ENCODE data around the gene RBM33.

RBM33 gene

DNA sequence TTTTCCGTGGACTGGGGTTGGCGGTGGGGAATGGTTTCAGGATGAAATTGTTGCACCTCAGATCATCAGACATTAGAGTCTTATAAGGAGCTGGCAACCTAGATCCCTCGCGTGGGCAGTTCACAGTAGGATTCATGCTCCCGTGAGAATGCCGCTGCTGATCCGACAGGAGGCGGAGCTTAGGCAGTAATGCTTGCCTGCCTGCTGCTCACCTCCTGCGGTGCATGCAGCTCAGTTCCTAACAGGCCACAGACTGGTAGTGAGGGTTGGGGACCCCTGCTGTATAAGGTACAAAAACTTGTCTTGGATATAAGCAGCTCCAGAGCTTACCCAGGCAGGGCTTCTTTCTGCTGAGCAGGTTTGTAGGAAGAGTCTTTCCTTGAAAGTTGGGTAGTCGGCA lies 113.9 kb downstream of the RBM33 start:
- Histone ChIP-seq H2AFZ (ENCODE audit: low read length, unreplicated experiment) (no peak overlapping the region), H3K36me3 (ENCODE audit: insufficient read depth, low read length) (peaks cover 28% of the 10 kb centered on the region), H3K27me3 (ENCODE audit: insufficient read depth, low read length) (no peaks in the 10 kb centered on the region), H3K79me2 (ENCODE audit: control insufficient read depth, insufficient read depth, low read length, unreplicated experiment) (peaks cover 63% of the 10 kb centered on the region), H3K4me3 (ENCODE audit: low read depth, low read length) (no peak overlapping the region), H3K4me1 (ENCODE audit: control insufficient read depth, insufficient read depth, low read length, unreplicated experiment) (no peaks in the 10 kb centered on the region), H3K27ac (ENCODE audit: low read depth, low read length) (no peak overlapping the region)

DNA sequence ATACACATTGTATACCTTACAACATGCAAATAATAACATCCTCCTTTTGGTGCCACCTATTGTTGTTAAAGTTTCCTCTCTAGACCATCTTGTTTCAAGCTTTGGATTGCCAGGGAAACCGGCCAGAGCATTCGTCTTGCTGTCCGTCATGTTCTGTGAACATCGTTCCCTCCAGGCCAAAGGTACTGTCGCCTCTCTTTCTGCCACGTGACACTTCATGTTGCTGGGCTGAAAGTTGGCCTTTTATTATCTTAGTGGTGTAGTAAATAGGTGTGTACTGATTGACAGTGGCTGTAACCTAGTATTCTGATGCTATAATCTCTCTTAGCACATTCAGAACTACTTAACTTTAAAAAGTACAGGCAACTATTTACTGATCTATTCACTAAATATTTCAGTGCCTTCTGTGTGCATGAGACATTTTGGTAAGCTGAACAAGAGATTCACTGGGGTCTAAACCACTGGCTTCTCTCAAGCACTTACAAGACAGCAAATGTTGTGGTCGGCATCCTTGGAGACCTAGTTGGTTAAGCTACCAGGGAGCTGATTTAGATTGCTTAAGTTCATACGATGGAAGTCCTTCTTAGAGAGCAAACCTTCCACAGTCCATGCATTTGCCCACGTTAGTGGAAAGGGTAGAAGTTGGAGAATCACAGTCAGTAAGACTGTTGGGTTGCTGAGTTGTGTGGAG lies 115.4 kb downstream of the RBM33 start:
- H3K4me3 ChIP-seq (ENCODE audit: low read depth, low read length) = no peak overlapping the region
- H3K36me3 ChIP-seq (ENCODE audit: insufficient read depth, low read length) = peaks cover 28% of the 10 kb centered on the region
- H3K4me1 ChIP-seq (ENCODE audit: control insufficient read depth, insufficient read depth, low read length, unreplicated experiment) = no peaks in the 10 kb centered on the region
- H3K27me3 ChIP-seq (ENCODE audit: insufficient read depth, low read length) = no peaks in the 10 kb centered on the region
- peaks cover 49% of the 10 kb centered on the region for H3K79me2 ChIP-seq (ENCODE audit: control insufficient read depth, insufficient read depth, low read length, unreplicated experiment)
- no peak overlapping the region for H2AFZ ChIP-seq (ENCODE audit: low read length, unreplicated experiment)
- H3K27ac ChIP-seq (ENCODE audit: low read depth, low read length) = no peak overlapping the region

DNA sequence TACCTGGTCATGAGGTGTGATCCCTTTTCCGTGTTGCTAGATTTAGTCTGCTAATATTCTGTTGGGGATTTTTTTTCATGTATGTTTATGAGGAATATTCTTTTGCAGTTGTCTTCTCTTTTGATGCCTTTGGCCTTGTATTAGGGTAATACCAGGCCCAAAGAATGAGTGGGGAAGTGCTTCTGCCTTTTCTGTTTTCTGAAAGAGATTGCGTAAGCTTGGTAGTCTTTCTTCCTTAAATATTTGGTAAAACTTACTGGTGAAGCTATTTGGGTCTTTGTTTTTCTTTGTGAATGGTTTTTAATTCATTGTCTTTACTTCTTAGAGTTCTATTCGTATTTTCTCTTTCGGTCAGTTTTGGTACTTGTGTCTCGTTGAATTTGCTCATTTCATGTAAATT lies 116.7 kb downstream of the RBM33 start:
- Histone ChIP-seq H3K27ac (ENCODE audit: low read depth, low read length) (no peak overlapping the region), H3K79me2 (ENCODE audit: control insufficient read depth, insufficient read depth, low read length, unreplicated experiment) (peaks cover 44% of the 10 kb centered on the region)

DNA sequence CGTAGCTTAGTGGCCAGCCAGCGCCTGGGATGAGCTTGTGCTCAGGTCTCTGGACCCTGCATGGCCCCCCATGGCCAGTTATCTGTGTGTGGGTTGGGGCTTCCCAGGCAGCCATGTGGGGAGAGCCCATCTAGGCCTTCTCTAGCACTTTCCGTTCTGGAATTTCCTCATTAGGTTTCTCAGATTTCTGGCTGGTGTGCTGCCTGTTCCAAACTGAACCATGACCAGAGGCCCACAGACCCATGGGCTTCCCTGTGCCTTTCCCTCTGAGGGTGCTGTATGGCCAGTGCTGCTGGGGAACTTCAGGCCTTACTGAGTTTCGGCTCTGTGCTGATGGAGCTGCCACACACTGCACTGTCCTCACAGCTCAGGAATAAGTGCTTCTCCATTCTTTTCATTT lies 117.6 kb downstream of the RBM33 start:
- Histone ChIP-seq H3K36me3 (ENCODE audit: insufficient read depth, low read length) (peaks cover 15% of the 10 kb centered on the region), H3K27ac (ENCODE audit: low read depth, low read length) (no peak overlapping the region), H2AFZ (ENCODE audit: low read length, unreplicated experiment) (no peak overlapping the region), H3K4me3 (ENCODE audit: low read depth, low read length) (no peak overlapping the region), H3K79me2 (ENCODE audit: control insufficient read depth, insufficient read depth, low read length, unreplicated experiment) (peaks cover 37% of the 10 kb centered on the region), H3K4me1 (ENCODE audit: control insufficient read depth, insufficient read depth, low read length, unreplicated experiment) (no peaks in the 10 kb centered on the region), H3K27me3 (ENCODE audit: insufficient read depth, low read length) (no peaks in the 10 kb centered on the region)

More for the DNA sequence above, 116.7 kb downstream of the RBM33 start:
- Histone ChIP-seq H2AFZ (ENCODE audit: low read length, unreplicated experiment) (no peak overlapping the region), H3K4me1 (ENCODE audit: control insufficient read depth, insufficient read depth, low read length, unreplicated experiment) (no peaks in the 10 kb centered on the region), H3K4me3 (ENCODE audit: low read depth, low read length) (no peak overlapping the region), H3K36me3 (ENCODE audit: insufficient read depth, low read length) (peaks cover 23% of the 10 kb centered on the region), H3K27me3 (ENCODE audit: insufficient read depth, low read length) (no peaks in the 10 kb centered on the region)

DNA sequence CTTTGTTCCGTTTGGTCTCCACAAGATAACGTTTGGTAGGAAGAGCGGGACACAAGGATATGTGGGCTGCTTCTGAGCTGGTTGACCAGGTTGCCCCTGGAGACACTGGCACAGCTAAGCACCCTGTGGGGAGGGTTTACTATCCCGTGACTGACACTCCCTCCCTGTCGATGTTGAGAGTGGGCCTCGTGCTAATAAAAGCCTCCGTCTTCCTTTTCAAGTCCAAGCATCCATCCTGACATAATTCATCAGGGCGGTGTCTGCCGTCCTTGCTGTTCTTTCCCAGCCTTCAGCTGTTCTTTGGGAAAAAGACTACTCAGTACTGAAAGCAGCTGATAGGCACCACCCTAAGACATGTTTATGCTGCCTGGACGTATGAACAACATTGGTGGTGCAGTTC lies 118.2 kb downstream of the RBM33 start:
- H2AFZ ChIP-seq (ENCODE audit: low read length, unreplicated experiment) = no peak overlapping the region
- peaks cover 14% of the 10 kb centered on the region for H3K36me3 ChIP-seq (ENCODE audit: insufficient read depth, low read length)
- no peak overlapping the region for H3K27ac ChIP-seq (ENCODE audit: low read depth, low read length)
- H3K79me2 ChIP-seq (ENCODE audit: control insufficient read depth, insufficient read depth, low read length, unreplicated experiment) = peaks cover 36% of the 10 kb centered on the region
- H3K27me3 ChIP-seq (ENCODE audit: insufficient read depth, low read length) = no peaks in the 10 kb centered on the region
- no peak overlapping the region for H3K4me3 ChIP-seq (ENCODE audit: low read depth, low read length)
- no peaks in the 10 kb centered on the region for H3K4me1 ChIP-seq (ENCODE audit: control insufficient read depth, insufficient read depth, low read length, unreplicated experiment)

DNA sequence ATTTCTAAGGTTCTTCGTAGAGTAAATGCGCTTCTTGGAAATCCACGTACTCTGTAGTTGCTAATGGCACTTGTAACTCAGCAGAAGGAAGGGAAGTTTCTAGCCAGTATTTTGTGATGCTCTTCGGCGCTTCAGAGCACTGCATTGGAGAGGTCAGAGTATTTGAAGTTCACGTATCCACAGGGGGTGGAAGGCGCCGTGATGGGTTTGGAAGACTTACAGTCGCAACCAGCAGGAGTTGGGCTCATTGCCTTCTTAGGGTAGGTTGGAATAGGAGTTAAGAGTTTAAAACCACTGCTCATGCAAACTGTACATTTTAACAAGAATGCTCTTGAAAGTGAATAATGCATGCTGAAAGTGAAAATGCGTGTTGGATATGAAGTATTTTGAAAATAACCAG lies 118.7 kb downstream of the RBM33 start:
- H3K4me3 ChIP-seq (ENCODE audit: low read depth, low read length) = no peak overlapping the region
- H3K4me1 ChIP-seq (ENCODE audit: control insufficient read depth, insufficient read depth, low read length, unreplicated experiment) = no peaks in the 10 kb centered on the region
- H3K27me3 ChIP-seq (ENCODE audit: insufficient read depth, low read length) = no peaks in the 10 kb centered on the region
- H3K79me2 ChIP-seq (ENCODE audit: control insufficient read depth, insufficient read depth, low read length, unreplicated experiment) = peaks cover 33% of the 10 kb centered on the region
- H3K27ac ChIP-seq (ENCODE audit: low read depth, low read length) = no peak overlapping the region
- H2AFZ ChIP-seq (ENCODE audit: low read length, unreplicated experiment) = no peak overlapping the region
- H3K36me3 ChIP-seq (ENCODE audit: insufficient read depth, low read length) = peaks cover 10% of the 10 kb centered on the region

DNA sequence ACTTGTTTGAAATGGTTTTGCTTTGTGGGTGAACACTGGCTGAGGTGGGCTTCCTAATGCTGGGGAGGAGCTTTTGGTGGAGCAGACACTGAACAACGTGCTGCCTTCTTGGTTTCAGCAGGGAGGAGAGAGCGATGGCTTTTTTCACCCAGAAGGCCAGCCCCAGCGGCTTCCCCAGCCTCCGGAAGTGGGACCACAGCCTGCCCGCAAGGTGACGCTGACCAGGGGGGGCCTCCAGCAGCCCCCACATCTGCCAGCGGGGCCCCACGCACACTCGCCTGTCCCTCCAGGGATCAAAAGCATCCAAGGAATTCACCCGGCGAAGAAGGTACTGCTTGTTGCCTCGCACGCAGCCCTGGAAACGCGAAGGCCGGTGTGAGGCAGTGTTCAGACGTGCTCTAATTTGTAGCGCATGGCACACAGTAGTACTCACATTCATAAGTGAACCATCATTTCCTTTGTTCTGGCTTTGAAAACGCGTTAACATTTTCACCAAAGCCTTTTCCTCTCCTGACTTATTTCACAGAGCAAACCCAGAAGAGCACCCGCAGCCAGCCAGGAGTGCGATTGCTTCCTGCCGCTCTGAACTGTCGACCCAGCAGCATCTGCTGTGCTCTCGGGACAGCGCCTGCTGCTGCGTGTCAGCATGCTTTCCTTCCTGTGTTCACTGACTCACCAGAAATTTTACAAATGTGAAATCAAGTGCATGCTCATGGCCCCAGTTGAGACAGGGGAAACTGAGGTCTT lies 119.4 kb downstream of the RBM33 start:
- no peak overlapping the region for H3K4me3 ChIP-seq (ENCODE audit: low read depth, low read length)

DNA sequence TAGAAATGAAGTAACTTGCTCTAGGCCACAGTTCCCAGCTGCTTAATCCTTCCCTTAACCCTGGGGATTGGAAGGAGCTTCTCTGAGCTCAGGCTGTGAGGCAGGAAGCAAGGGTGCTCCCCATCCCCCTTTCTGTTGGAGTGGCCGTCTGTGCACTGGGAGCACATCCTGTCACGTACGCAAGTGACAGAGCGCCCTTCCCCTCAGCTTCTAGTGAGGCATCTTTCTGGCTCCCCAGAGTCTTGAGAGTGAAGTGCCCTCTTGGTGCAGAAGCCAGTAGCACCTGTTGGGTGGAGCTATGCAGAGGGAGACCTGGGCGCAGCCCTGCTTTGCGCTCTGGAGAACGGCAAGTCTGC lies 120.0 kb downstream of the RBM33 start:
- Histone ChIP-seq H3K27ac (ENCODE audit: low read depth, low read length) (no peak overlapping the region), H3K4me3 (ENCODE audit: low read depth, low read length) (no peak overlapping the region), H3K36me3 (ENCODE audit: insufficient read depth, low read length) (peaks cover 9% of the 10 kb centered on the region), H3K27me3 (ENCODE audit: insufficient read depth, low read length) (no peaks in the 10 kb centered on the region), H3K79me2 (ENCODE audit: control insufficient read depth, insufficient read depth, low read length, unreplicated experiment) (peaks cover 27% of the 10 kb centered on the region), H3K4me1 (ENCODE audit: control insufficient read depth, insufficient read depth, low read length, unreplicated experiment) (no peaks in the 10 kb centered on the region), H2AFZ (ENCODE audit: low read length, unreplicated experiment) (no peak overlapping the region)

More for the DNA sequence above, 119.4 kb downstream of the RBM33 start:
- Histone ChIP-seq H3K79me2 (ENCODE audit: control insufficient read depth, insufficient read depth, low read length, unreplicated experiment) (peaks cover 28% of the 10 kb centered on the region), H3K4me1 (ENCODE audit: control insufficient read depth, insufficient read depth, low read length, unreplicated experiment) (no peaks in the 10 kb centered on the region), H3K27ac (ENCODE audit: low read depth, low read length) (no peak overlapping the region), H3K27me3 (ENCODE audit: insufficient read depth, low read length) (no peaks in the 10 kb centered on the region), H3K36me3 (ENCODE audit: insufficient read depth, low read length) (peaks cover 9% of the 10 kb centered on the region), H2AFZ (ENCODE audit: low read length, unreplicated experiment) (no peak overlapping the region)

DNA sequence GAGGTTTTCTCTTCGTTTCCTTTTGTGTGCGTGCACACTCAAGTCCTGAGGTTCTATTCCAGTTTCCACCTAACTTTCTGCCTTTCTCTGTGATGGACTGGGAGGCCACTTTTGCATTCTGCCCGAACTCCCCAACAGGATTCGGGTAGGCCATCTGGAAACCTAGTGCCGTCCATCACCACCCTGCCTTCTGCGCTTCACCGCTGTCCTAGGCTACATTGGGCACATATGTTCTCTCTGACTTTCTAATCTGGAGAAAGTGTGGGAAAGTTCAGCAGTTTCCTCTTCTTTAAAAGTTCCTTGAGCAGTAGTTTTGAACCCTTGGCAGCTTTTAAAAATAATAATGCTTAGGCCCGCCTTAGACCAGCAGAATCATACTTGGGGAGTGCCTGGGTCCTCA lies 121.0 kb downstream of the RBM33 start:
- Histone ChIP-seq H3K36me3 (ENCODE audit: insufficient read depth, low read length) (peaks cover 12% of the 10 kb centered on the region; the same call in 1 of the 2 replicates), H3K27ac (ENCODE audit: low read depth, low read length) (no peak overlapping the region), H3K4me1 (ENCODE audit: control insufficient read depth, insufficient read depth, low read length, unreplicated experiment) (no peaks in the 10 kb centered on the region), H2AFZ (ENCODE audit: low read length, unreplicated experiment) (no peak overlapping the region), H3K27me3 (ENCODE audit: insufficient read depth, low read length) (no peaks in the 10 kb centered on the region), H3K4me3 (ENCODE audit: low read depth, low read length) (no peak overlapping the region), H3K79me2 (ENCODE audit: control insufficient read depth, insufficient read depth, low read length, unreplicated experiment) (peaks cover 19% of the 10 kb centered on the region)

DNA sequence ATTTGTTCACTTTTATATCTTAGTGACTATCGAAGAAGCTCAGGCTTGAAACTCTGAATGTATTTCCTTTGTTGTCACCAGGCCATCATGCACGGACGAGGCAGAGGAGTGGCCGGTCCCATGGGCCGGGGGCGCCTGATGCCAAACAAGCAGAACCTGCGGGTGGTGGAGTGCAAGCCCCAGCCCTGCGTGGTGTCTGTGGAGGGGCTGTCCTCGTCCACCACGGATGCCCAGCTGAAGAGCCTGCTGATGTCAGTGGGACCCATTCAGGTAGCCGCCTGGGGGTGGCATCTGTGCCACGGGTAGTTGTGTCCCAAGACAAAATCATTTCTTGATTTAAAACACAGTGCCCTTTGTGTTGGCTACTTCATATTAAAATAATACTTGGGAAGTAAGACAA lies 121.9 kb downstream of the RBM33 start:
- Histone ChIP-seq H3K4me3 (ENCODE audit: low read depth, low read length) (no peak overlapping the region), H3K4me1 (ENCODE audit: control insufficient read depth, insufficient read depth, low read length, unreplicated experiment) (no peaks in the 10 kb centered on the region), H3K27me3 (ENCODE audit: insufficient read depth, low read length) (no peaks in the 10 kb centered on the region), H3K27ac (ENCODE audit: low read depth, low read length) (no peak overlapping the region), H3K79me2 (ENCODE audit: control insufficient read depth, insufficient read depth, low read length, unreplicated experiment) (peaks cover 10% of the 10 kb centered on the region), H2AFZ (ENCODE audit: low read length, unreplicated experiment) (no peak overlapping the region), H3K36me3 (ENCODE audit: insufficient read depth, low read length) (peaks cover 13% of the 10 kb centered on the region; the same call in 1 of the 2 replicates)

Measured in ACC112 (cell line).